HUDEP-2 (cell line): ENCODE measurements around the gene GNA14.
"Not testable (repeated sequence)": the region's sequence is repeated elsewhere in the genome, so short reads cannot be mapped to it uniquely, and the experiment has no call there.

Source experiments
- DNase-seq, 76 experiments: peaks; one replicate each; lab custom pipeline; 2025; ENCODE audit not compliant: unreplicated experiment in 76 of 76; lab: John Stamatoyannopoulos, UW

The GNA14 gene

DNA sequence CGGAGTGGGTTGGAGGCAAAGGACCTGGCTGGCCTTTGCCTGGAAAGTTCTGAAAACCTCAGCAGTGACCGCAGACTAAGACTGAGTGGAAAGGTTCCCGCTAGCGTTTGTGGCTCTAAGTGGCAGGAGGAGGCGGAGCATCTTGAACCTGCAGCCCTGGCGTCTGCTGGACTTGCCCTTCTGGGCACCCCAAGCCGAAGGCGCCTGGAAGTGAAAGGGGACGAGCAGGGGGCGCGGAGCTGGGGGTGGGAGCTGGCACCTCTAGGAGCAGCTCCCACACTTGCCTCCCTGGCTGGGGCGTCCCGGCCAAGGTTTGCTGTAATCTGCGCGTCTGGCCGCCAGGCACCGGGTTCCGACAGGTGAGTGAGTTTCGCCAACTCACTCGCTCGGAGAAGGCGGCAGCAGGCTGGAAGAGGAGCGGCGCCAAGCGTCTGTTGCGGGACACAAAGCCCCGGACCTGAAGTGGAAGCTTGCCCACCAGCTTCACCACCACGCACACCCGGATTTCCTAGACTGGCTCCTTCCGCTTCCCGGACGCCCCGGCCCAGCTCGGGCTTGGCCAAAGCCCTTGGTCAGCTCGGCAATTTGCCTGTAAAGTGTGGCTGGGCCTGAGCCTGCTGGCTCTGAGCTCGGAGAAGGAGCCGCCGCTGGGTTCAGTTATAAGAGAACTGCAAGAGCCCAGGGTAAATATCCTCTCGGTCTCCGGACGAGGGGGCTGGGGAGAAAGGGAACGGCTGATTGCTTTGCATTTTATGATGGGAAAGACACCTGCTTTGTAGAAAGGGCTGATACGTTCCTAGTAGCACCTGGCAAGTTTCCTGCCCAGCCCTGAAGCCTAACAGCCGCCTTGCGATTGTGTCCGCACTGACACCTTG lies at the start of gene GNA14:
TSS of gene GNA14 (minus strand) at position 89 of the 875 bp plus-strand sequence. CDS start 529 bp downstream, outside the sequence.
- DNase-seq, result peak in 1 of 76 experiments; percentile 0

DNA sequence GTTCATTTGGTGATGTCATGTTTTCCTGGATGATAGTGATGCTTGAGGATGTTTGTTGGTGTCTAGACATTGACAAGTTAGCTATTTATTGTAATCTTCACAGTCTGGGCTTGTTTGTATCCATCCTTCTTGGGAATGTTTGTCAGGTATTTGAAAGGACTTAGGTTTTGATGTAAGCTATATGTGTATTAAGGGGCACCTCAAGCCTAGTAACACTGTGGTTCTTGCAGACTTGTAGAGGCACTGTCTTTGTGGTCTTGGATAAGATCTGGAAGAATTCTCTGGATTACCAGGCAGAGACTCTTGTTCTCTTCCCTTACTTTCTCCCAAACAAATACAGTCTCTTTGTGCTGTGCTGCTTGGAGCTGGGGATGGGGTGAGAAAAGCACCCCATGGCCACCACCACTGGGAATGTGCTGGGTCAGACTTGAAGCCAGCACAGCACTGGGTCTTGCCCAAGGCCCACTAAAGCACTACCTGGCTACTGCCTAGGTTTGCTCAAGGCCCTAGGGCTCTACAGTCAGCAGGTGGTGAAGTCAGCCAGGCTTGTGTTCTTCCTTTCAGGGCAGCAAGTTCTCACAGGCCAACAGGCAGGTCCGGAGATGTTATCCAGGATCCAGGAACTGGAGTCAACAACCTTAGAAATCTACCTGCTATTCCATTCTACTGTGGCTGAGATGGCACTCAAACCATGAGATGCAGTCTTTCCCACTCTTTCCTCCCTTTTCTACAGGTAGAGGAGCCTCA lies 49.3 kb upstream of the GNA14 start:
- no peak for DNase-seq

DNA sequence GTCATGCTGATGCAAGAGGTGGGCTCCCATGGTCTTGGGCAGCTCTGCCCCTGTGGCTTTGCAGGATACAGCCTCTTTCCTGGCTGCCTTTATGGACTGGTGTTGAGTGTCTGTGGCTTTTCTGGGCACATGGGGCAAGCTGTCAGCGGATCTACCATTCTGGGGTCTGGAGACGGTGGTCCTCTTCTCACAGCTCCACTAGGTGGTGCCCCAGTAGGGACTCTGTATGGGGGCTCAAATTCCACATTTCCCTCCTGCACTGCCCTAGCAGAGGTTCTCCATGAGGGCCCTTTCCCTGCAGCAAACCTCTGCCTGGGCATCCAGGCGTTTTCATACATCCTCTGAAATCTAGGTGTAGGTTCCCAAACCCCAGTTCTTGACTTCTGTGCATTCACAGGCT lies 42.6 kb upstream of the GNA14 start:
- not testable (repeated sequence) for DNase-seq

DNA sequence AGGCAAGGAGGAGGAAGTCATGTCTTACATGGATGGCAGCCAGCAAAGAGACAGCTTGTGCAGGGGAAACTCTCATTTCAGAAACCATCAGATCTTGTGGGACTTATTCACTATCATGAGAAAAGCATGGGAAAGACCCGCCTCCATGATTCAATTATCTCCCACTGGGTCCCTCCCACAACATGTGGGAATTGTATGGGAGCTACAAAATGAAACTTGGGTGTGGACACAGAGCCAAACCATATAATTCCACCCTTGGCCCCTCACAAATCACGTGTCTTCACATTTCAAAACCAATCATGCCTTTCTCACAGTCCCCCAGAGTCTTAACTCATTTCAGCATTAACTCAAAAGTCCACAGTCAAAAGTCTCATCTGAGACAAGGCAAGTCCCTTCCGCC lies 42.0 kb upstream of the GNA14 start:
- DNase-seq, result not testable (repeated sequence)

DNA sequence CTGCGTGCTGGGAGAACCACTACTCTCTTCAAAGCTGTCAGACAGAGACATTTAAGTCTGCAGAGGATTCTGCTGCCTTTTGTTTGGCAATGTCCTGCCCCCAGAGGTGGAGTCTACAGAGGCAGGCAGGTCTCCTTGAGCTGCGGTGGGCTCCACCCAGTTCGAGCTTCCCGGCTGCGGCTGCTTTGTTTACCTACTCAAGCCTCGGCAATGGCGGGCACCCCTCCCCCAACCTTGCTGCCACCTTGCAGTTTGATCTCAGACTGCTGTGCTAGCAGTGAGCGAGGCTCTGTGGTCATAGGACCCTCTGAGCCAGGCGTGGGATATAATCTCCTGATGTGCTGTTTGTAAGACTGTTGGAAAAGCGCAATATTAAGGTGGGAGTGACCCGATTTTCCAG lies 39.6 kb upstream of the GNA14 start:
- DNase-seq, result not testable (repeated sequence)

DNA sequence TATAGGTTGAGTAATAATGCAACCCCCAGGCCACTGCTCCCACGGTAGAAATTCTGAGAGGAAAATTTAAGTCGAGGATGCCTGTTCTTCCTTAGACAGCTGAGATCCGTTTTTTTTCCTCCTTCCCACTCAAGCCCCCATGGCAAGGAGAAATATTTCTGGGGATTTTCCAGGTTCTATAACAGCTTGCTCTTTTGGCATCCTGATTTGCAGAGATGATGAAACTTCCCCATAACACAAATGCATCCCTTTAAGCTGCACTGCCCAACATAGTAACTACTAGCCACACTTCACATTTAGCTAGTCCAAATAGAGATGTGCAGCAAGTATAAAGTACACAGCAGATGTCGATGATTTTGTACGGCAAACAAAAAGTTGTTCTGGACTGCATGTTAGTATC lies 32.5 kb upstream of the GNA14 start:
- no peak for DNase-seq

DNA sequence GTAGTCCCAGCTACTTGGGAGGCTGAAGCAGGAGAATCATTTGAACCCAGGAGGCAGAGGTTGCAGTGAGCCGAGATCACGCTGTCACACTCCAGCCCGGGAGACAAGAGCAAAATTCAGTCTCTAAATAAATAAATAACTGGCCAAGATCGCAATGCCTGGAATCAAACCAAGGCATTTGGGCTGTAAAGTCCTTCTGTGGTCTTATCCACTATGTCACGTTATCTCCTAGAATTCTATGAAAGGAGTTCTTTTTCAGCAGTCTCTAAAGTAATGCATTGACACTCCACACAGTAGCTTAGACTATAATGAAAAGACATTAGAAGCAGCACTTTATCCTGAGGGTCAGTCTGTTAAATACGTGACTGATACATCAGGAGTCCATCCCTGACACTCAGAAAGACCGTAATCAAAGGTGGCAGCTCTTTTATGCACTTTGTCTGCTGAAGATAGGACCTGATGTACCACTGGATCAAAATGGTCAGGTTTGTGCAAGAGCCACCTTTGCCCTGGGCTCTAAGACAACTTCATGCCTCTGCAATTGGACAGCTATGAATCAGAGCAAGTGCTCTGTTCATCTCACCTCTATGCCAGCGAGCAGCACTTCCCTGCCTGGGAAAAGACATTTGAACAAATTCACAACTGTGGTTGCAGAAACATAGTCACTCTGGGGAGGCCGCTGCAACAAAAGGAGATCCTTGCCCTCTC lies 31.7 kb upstream of the GNA14 start:
- no peak for DNase-seq

DNA sequence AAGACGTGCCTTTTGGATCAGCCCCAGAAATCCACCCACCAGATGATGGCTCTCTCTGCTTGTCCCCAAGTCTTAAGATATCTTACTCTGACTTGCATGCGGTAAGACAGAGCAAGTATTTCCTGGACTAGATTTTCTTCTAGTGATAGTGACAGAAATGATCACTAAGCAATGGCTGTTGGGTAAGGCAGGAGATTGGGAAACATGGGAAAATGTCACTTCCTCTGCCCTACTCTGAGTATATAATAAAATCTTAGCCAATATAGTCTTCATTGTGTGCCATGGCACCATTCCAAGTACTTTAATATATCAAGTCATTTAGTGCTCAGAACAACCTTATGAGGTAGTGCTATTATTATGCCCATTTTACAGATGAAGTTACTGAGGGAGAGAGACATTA lies 31.0 kb upstream of the GNA14 start:
- peak in 1 of 76 experiments; percentile 12 for DNase-seq

DNA sequence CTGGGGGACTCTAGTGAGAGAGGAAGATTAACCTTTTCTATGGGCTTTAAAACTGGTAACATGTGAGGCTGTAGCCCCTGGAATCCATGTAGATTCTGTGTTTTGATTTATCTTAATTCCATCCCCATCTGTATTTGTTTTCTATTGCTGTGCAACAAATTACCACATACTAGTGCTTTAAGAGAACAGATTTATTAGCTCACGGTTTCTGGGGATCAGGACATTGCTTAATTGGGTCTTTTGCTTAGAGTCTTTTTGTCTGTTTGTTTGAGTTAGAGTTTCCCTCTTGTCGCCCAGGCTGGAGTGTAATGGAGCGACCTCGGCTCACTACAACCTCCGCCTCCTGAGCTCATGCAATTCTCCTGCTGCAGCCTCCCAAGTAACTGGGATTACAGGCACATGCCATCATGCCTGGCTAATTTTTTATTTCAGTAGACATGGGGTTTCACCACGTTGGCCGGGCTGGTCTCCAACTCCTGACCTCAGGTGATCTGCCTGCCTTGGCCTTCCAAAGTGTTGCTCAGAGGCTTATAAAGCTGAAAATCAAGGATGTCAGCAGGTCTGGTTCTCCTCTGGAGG lies 29.9 kb upstream of the GNA14 start:
- DNase-seq, result no peak

DNA sequence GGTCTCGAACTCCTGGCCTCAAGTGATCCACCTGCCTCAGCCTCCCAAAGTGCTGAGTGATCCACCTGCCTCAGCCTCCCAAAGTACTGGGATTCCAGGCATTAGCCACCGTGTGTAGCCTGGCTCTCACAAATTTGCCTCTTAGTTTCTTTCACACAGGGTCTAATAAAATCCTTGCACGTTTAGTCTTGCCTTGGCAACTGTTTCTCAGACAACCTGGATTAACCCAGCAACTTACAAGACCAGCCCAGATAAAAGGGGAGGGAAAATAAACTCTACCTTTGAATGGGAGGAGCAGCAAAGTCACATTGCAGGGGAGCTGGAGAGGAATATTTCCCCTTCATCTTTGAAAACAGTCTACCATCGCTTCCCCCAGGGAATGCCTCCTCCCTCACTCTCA lies 29.3 kb upstream of the GNA14 start:
- no peak for DNase-seq

DNA sequence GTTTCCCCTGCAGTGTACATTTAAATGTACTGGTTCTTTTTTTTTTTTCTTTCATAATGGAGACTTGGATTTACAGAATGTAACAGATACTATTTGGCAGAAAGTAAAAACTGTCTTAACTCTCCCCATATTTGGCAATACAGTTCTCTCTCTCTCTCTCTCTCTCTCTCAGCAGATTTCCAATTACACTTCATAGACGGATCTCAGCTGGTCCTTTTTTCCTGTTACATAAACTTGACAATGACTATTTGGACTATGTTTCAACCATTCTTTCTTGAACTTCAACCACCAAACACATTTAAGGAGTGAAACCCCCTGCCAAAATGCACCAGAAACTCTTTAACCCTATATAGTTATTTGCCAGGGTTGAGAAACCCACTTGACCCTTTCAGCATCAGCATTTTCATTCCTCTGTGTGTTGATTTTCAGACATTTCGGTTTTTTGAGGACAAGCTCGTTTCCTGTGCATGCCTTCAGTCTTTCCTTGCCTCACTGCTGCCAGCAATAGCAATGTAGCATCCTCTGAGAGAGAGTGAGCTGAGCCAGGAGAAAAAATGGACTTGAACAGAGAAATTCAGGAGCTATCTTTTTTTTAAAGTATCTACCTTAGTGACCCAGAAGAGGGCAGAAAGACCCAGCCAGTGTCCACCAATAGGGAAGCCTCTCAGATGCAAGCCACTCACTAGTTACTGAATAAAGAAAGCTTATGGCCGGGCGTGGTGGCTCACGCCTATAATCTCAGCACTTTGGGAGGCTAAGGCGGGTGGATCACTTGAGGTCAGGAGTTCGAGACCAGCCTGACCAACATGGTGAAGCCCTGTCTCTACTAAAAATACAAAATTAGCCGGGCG lies 26.0 kb upstream of the GNA14 start:
- peak in 2 of 76 experiments; percentile 2 to 17 for DNase-seq

DNA sequence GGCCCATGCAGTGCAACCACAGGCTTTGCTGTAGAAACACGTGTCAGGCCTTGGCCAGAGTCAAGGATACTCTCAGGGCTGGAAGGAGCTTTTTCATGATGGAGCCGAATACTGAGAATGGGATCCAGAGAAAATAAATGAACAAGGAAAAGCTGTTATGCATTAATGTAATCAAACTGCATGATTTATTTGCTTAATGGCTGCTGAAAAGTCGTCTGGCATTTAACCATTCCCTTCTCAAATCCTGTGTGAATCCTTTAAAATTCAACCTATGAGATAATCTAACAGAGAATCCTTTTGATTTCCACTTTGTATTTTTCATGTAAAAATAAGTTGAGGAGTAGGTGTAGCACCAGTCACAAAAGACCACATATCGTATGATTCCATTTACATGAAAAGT lies 24.1 kb upstream of the GNA14 start:
- no peak for DNase-seq

DNA sequence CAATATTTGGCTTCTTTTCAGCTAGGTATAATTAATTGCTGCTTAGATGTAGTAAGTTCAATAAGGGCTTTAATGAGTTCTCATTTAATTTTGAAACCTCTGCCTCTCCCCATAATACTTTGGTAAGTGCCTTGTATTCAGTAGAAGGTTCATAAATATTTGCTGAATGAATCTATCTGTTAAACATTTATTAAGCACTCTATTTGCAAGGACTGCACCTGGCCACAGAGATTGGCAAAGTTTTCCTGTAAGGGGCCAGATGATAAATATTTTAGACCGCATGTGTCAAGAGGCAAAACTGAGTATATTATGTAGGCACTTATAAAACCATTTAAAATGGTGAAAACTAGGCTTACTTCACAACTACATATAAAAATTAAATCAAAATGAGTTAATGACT lies 19.0 kb upstream of the GNA14 start:
- DNase-seq, result no peak

DNA sequence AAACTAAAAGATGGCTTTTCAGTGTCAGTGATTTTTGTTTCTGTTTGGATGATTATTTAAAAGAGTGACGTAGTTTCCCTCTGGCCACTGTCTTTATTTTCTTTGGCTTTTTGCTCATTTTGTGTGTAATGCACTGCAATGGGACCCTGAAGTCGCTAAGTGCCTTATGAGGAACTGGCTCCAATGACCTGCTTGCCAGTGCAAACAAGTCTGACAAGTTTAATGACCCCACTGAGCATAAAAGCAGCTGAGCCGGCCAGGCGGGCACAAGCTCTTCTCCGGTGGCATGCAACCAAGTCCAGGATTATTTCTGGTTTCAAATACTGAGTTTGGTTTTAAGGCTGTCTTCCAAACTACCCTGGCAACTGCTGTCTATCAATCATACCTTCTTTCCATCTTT lies 15.6 kb upstream of the GNA14 start:
- no peak for DNase-seq

DNA sequence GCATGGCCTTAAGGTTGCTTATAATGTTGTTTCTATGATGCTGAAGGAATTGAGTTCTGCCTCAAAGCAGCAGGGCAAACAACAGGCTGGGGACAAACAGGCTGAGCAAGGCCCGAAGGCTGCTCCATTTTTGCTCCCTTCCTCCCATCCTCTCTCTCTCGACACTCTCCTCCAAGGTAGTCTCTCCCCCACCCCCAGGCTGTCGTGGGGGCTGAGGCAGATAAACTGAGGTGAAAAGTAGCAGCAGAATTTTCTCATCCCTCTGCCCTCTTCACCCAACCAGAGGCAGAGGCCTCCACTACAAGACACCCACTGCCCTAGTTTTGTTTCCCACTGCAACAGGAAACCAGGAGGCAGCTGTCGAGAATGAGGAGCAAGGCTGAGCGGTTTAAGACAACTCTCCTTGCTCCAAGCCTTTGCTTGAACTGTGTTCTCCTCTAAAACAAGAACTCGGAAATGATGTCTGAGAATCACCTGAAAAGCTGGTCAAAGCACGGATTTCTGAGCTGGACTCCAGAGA lies 13.5 kb upstream of the GNA14 start:
- DNase-seq, result no peak

DNA sequence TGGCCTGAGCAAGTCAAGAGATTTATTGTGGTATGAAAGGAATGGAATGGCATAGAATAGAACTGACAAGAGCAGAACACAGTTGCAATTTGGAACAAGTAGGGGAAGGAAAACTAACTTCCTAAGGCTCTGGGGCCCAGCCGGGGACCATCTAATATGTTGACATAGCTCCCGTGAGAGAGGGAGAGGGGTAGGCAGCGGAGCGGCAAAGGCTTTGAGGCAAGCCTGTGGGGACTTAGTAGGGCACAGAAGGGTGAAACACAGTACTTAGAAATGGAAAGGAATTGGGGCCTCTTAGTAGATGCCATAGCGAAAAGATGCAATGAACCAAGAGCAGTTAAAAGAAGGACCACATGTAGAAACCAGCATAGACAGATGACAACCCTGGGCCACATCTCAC lies 11.8 kb upstream of the GNA14 start:
- no peak for DNase-seq

DNA sequence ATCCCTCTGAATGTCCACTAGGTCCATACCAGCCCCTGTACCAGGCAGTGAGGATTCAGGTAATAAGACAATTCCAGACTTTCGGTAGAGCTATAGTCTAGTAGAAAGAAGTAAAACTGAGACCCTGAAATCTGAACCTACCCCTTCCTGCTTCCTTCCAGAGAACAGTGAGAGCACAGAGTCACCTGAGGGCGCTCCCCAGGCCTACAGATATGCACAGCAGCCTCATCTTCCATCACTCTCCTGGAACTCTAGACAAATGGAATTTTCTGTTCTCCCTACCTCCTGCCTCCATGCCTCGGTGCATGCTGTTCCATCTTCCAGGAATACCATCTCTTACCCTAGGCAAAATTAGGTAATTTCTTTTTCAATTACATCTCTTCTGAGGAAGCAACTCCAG lies 3.1 kb upstream of the GNA14 start:
- DNase-seq, result no peak

DNA sequence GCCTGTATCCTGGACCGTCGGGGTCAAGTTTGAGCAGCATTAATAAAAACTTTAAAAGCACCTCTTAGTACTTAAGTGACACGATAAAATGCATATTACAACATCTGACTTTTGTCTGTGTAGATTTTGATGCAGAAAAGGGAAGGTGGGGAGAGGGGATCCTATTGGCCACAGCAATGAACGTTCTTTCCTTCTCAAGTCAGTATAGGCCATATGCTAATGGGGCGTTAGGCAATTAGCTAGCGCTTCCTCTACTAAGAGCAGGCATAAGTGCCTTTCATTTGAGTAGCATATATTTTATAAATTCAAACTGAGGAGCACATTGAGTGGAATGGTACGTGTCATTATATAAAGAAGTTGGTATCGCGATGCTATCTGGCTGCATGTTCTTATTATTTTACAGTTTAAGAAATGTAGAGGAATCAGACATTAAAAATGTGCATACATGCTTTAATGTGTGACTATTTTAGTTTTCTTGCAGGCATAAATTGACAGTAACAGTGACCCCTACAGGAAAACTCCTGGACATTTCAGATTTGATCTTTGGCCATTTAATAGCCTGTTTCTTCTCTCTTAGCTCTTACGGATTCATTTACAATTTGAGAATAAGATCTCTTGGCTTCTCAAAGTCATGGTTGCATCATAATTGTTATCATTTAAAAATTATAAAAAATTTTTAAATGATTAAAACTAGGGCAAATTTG lies 1.1 kb upstream of the GNA14 start:
- DNase-seq, result peak in 8 of 76 experiments; percentile 4 to 28 (median 8)
